WTC11 (cell line): ENCODE measurements around the gene TWIST2.

ENCODE experiments used
- CREM ChIP-seq: sonication (generic); formaldehyde crosslinking; IDR thresholded peaks from 2 replicates; pipeline ENCODE4 v1.8.1; 2022; ENCODE audit warnings: mild to moderate bottlenecking, missing genetic modification reagents, moderate library complexity
- GABPB1 ChIP-seq: sonication (generic); formaldehyde crosslinking; IDR thresholded peaks from 2 replicates; pipeline ENCODE4 v1.8.1; 2023; ENCODE audit warnings: mild to moderate bottlenecking, missing genetic modification reagents
- JUN ChIP-seq: sonication (generic); formaldehyde crosslinking; IDR thresholded peaks from 2 replicates; pipeline ENCODE4 v1.8.0; 2023; ENCODE audit warnings: mild to moderate bottlenecking, missing genetic modification reagents
- RORB ChIP-seq: fragments of 250-450 bp; sonication (Bioruptor Pico); IDR thresholded peaks from 2 replicates; pipeline ENCODE4 v1.9.0; 2021; ENCODE audit warnings: mild to moderate bottlenecking
- SMAD3 ChIP-seq: sonication (generic); formaldehyde crosslinking; IDR thresholded peaks from 2 replicates; pipeline ENCODE4 v1.8.0; 2022; ENCODE audit warnings: missing genetic modification reagents, mild to moderate bottlenecking, borderline replicate concordance
- TP53 ChIP-seq: sonication (generic); formaldehyde crosslinking; IDR thresholded peaks from 2 replicates; pipeline ENCODE4 v1.8.1; 2023; ENCODE audit warnings: mild to moderate bottlenecking, missing genetic modification reagents
- TF ChIP-seq, protein P1 (sequence below): fragments of 200-600 bp; IDR thresholded peaks from 2 replicates; pipeline ENCODE4 v1.8.0; 2022; ENCODE audit warnings: antibody characterized with exemption

DNA sequence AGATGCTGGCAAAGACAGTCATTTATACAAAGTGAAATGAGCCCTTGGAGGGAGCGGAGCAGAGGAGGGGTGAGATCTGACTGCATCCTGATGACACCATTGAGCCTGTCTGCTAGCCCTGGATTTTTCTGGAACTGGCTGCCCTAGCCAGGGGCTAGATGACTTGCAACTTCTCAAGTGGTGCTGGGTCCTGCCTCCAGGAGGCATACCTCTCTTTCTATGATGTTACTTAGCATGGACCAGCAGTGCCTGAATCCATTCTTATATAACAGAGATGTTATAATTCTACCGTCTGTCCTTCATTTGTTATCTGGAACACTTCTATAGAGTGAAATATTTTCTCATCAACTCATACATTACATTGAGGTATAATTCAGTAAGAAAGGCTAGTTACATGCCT lies 8.5 kb upstream of the TWIST2 start:
- TF ChIP-seq GABPB1 (CRISPR knock-in tag) (no peak), RORB (CRISPR knock-in tag) (no peak), CREM (CRISPR knock-in tag) (no peak), TP53 (no peak), JUN (CRISPR knock-in tag) (no peak), SMAD3 (CRISPR knock-in tag) (no peak)
- TF ChIP-seq, protein P1, sequence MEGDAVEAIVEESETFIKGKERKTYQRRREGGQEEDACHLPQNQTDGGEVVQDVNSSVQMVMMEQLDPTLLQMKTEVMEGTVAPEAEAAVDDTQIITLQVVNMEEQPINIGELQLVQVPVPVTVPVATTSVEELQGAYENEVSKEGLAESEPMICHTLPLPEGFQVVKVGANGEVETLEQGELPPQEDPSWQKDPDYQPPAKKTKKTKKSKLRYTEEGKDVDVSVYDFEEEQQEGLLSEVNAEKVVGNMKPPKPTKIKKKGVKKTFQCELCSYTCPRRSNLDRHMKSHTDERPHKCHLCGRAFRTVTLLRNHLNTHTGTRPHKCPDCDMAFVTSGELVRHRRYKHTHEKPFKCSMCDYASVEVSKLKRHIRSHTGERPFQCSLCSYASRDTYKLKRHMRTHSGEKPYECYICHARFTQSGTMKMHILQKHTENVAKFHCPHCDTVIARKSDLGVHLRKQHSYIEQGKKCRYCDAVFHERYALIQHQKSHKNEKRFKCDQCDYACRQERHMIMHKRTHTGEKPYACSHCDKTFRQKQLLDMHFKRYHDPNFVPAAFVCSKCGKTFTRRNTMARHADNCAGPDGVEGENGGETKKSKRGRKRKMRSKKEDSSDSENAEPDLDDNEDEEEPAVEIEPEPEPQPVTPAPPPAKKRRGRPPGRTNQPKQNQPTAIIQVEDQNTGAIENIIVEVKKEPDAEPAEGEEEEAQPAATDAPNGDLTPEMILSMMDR: no peak
